HL-60 (cell line): ENCODE data around the gene ENPP3.
"Not testable (repeated sequence)": the region's sequence is repeated elsewhere in the genome, so short reads cannot be mapped to it uniquely, and the experiment has no call there.

ENCODE experiments used
- DNase-seq, 2 experiments: peaks; one replicate each; pipeline ENCODE4 v3.0.0-alpha.2; 2010 to 2020; ENCODE audit warnings: low read depth in 1 of 2, low spot score in 1 of 2
- H3K27ac ChIP-seq: fragments of 250-450 bp; sonication (Bioruptor Pico); replicated peaks from 2 replicates; pipeline ENCODE4 v1.5.1; 2020; ENCODE audit warnings: mild to moderate bottlenecking, moderate library complexity
- H3K27me3 ChIP-seq: fragments of 250-450 bp; sonication (Bioruptor Pico); 2 replicates; pipeline ENCODE4 v1.5.1; 2021; ENCODE audit warnings: mild to moderate bottlenecking, moderate library complexity; ENCODE audit not compliant: insufficient read depth, poor library complexity, severe bottlenecking
- H3K4me3 ChIP-seq: replicated peaks from 2 replicates; pipeline ENCODE4 v1.5.1; 2011; ENCODE audit warnings: mild to moderate bottlenecking, control low read depth, low read length; ENCODE audit not compliant: insufficient read depth
- GABPA ChIP-seq: IDR thresholded peaks from 2 replicates; pipeline ENCODE4 v1.6.1; 2012; ENCODE audit warnings: low read depth
- POLR2AphosphoS5 ChIP-seq: IDR thresholded peaks from 2 replicates; pipeline ENCODE4 v1.6.1; 2012; ENCODE audit warnings: low read depth
- REST ChIP-seq: IDR thresholded peaks from 2 replicates; pipeline ENCODE4 v1.6.1; 2012; ENCODE audit warnings: low read depth; ENCODE audit not compliant: insufficient replicate concordance
- SPI1 ChIP-seq: IDR thresholded peaks from 2 replicates; pipeline ENCODE4 v1.6.1; 2012; ENCODE audit warnings: low read depth, mild to moderate bottlenecking, borderline replicate concordance
- TF ChIP-seq, protein P1 (sequence below): IDR thresholded peaks from one replicate; pipeline ENCODE4 v1.5.1; 2011; ENCODE audit warnings: low read length, control low read depth, inconsistent platforms; ENCODE audit not compliant: insufficient read depth

The ENPP3 gene

DNA sequence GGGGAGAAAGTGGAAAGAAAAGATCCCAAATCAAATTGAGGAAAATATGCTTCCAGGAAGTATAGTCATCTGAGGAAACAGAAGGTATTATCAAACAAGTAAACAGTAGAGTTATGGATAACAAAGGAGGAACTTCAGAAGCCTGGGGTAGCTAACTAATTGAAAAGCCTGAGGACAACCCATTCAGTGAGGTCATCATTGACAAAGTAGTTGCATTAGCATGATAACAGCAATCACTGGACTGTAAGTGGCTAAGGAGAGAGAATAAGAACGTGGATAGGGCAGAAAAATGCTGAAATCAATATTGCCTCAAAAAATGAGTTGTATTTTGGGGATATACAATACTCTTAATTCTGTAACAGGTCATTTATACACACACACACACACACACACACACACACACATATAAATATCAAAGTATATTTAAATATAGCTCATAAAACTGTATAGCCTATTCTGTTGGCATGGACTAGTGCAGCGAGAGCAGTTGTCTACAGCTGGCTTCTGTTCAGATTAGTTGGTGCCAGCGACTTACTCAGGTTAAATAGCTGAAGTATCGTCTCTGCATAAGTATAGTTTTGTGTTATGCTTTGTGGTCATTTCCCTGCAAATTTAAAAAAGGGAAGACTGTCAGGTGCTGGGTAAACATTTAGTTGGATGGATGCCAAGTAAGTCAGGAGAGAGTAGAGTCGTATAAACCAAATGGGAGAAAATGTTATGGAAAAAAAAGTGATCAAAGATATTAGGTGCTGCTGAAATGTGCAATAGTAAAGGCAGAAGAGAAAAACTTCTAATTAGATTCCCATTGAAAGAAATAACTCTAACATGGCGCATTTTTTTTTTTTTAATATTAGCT lies 107.6 kb downstream of the ENPP3 start:
- TF ChIP-seq, protein P1, sequence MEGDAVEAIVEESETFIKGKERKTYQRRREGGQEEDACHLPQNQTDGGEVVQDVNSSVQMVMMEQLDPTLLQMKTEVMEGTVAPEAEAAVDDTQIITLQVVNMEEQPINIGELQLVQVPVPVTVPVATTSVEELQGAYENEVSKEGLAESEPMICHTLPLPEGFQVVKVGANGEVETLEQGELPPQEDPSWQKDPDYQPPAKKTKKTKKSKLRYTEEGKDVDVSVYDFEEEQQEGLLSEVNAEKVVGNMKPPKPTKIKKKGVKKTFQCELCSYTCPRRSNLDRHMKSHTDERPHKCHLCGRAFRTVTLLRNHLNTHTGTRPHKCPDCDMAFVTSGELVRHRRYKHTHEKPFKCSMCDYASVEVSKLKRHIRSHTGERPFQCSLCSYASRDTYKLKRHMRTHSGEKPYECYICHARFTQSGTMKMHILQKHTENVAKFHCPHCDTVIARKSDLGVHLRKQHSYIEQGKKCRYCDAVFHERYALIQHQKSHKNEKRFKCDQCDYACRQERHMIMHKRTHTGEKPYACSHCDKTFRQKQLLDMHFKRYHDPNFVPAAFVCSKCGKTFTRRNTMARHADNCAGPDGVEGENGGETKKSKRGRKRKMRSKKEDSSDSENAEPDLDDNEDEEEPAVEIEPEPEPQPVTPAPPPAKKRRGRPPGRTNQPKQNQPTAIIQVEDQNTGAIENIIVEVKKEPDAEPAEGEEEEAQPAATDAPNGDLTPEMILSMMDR: no peak
- TF ChIP-seq GABPA: no peak
- H3K27ac ChIP-seq: no peak overlapping the region
- H3K4me3 ChIP-seq: no peak overlapping the region
- H3K27me3 ChIP-seq: no peaks in the 10 kb centered on the region
- DNase-seq: no peak

GRCh38 chr6:131745476-131745875 lies 108.4 kb downstream of the ENPP3 start:
- DNase-seq: no peak
- TF ChIP-seq POLR2AphosphoS5 (no peak), SPI1 (no peak), GABPA (no peak), REST (no peak)
- H3K27me3 ChIP-seq: no peaks in the 10 kb centered on the region
- H3K27ac ChIP-seq: no peak overlapping the region
- H3K4me3 ChIP-seq: no peak overlapping the region

- H3K4me3 ChIP-seq: no peak overlapping the region
- TF ChIP-seq REST: no peak
- TF ChIP-seq, protein P1: no peak
- TF ChIP-seq POLR2AphosphoS5: no peak
- TF ChIP-seq SPI1: no peak
- no peak for TF ChIP-seq GABPA
- DNase-seq: no peak
- H3K27ac ChIP-seq: no peak overlapping the region
- H3K27me3 ChIP-seq: no peaks in the 10 kb centered on the region
Measured at GRCh38 chr6:131747821-131748353, 110.8 kb downstream of the ENPP3 start.

GRCh38 chr6:131749023-131749422 lies 111.9 kb downstream of the ENPP3 start:
- H3K4me3 ChIP-seq: no peak overlapping the region
- TF ChIP-seq POLR2AphosphoS5: no peak
- no peak for TF ChIP-seq SPI1
- no peak for TF ChIP-seq REST
- TF ChIP-seq GABPA: no peak
- TF ChIP-seq, protein P1: no peak
- DNase-seq: no peak
- H3K27me3 ChIP-seq: no peaks in the 10 kb centered on the region
- no peak overlapping the region for H3K27ac ChIP-seq

GRCh38 chr6:131751012-131751715 lies 114.1 kb downstream of the ENPP3 start:
- not testable (repeated sequence) for DNase-seq, H3K27ac ChIP-seq, H3K27me3 ChIP-seq, H3K4me3 ChIP-seq
